Left lung (tissue), 10 donors: ENCODE data around the gene PTTG1. TPM values are rescaled to one million over a fixed set of nuclear protein-coding genes. Genes with fewer than 3 reads are reported as not detected.

Source experiments
- ATAC-seq: fragments of 200-7000 bp; cut with Tn5 transposase; one replicate; pipeline ENCODE4 v1.9.1; 2020; ENCODE audit warnings: moderate library complexity
- DNase-seq, 4 donors: peaks; one replicate each; pipeline ENCODE4 v3.0.0-alpha.2; 2013 to 2020
- H3K27ac ChIP-seq, 2 donors: fragments of 200-600 bp; sonication (generic) in 1 of 2; one replicate each; pipeline versions ENCODE4 v1.5.0 to v1.8.0; 2020 to 2021
- H3K27me3 ChIP-seq, 2 donors: fragments of 200-600 bp; sonication (generic) in 1 of 2; one replicate each; pipeline versions ENCODE4 v1.5.0 to v1.8.0; 2020 to 2021
- H3K36me3 ChIP-seq, 2 donors: fragments of 200-600 bp; sonication (generic) in 1 of 2; one replicate each; pipeline versions ENCODE4 v1.5.0 to v1.8.0; 2020 to 2021
- H3K4me1 ChIP-seq, 2 donors: fragments of 200-600 bp; one replicate each; pipeline ENCODE4 v1.8.0; 2021
- H3K4me3 ChIP-seq, 2 donors: fragments of 200-600 bp; sonication (generic) in 1 of 2; one replicate each; pipeline versions ENCODE4 v1.5.0 to v1.8.0; 2020 to 2021; ENCODE audit warnings: mild to moderate bottlenecking in 1 of 2
- H3K9me3 ChIP-seq, 2 donors: fragments of 200-600 bp; sonication (generic) in 1 of 2; one replicate each; pipeline versions ENCODE4 v1.5.0 to v1.8.0; 2020 to 2021
- CTCF ChIP-seq, 2 donors: fragments of 200-600 bp; sonication (generic) in 1 of 2; IDR thresholded peaks; one replicate each; pipeline versions ENCODE4 v1.5.0 to v1.8.0; 2021; ENCODE audit warnings: antibody characterized with exemption in 2 of 2
- intact Hi-C, 2 donors: fragments of 100-400 bp; cut with DNase I; formaldehyde crosslinking; loops; one replicate each; pipeline versions ENCODE4 v1.11.2 to v1.14.2; 2022
- polyA plus RNA-seq, 6 donors: library from polyadenylated mRNA; unstranded; fragments of 120-200 nt; gene quantifications; one replicate each; pipeline ENCODE4 v1.2.1, GENCODE V29; 2013; ENCODE audit not compliant: insufficient read length in 6 of 6
- total RNA-seq, 2 donors: library from RNA; stranded (reverse); fragmentation: NEBNext Ultra II Directional; extraction: Animal tissue kit (Norgen Biotek cat#: 25700); gene quantifications; one replicate each; pipeline ENCODE4 v1.2.1, GENCODE V29; 2021
- donor health status: DM: no; HTN: yes; CAD: no.
- donor health status: DM: no; HTN: no; CAD: no.

Gene PTTG1
- total and polyA plus RNA-seq, 8 donors: 10.2 to 107 (median 54.7) TPM

DNA sequence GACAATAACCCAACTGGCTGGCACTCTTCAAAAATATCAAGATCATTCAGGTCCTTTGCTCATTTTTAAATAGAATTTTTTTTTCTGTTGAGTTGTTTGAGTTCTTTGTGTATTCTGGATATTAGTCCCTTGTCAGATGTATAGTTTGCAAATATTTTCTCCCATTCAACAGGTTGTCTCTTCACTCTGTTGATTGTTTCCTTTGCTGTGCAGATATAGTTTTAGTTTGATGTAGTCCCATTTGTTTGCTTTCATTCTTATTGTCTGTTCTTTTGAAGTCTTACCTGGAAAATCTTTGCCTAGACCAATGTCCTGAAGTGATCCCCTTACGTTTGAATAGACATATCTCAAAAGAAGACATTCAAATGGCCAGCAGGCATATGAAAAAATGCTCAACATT is 22.8 kb downstream of the PTTG1 start:
- intact Hi-C loops: no loop called here
- H3K27me3 ChIP-seq: no peaks in the 10 kb centered on the region
- no peak for TF ChIP-seq CTCF (IDR thresholded peaks at IDR 0.05)
- ATAC-seq (no peak), DNase-seq (no peak)
- no peaks in the 10 kb centered on the region for H3K9me3 ChIP-seq
- H3K4me1 ChIP-seq: peaks cover 0 to 1% of the 10 kb centered on the region in 2 donors
- H3K27ac ChIP-seq: no peak overlapping the region
- no peaks in the 10 kb centered on the region for H3K36me3 ChIP-seq
- no peak overlapping the region for H3K4me3 ChIP-seq

DNA sequence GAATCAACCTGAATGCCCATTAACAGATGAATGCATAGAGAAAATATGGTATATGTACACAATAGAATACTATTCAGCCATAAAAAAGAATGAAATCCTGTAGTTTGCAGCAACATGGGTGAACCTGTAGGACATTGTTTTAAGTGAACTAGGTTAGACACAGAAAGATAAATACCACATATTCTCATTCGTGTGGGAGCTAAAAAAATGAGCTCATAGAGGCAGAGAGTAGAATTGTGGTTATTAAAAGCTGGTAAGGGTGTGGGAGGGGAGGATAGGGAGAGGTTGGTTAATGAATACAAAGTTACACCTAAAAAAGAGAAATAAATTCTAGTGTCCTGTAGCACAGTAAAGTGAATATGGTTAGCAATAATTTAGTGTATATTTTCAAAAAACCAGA is 23.5 kb downstream of the PTTG1 start:
- Histone ChIP-seq H3K27ac (no peak overlapping the region), H3K4me3 (no peak overlapping the region), H3K4me1 (no peaks in the 10 kb centered on the region), H3K27me3 (no peaks in the 10 kb centered on the region), H3K9me3 (no peaks in the 10 kb centered on the region), H3K36me3 (no peaks in the 10 kb centered on the region)
- intact Hi-C loops: no loop called here
- TF ChIP-seq CTCF (IDR thresholded peaks at IDR 0.05): no peak
- DNase-seq (no peak), ATAC-seq (no peak)

DNA sequence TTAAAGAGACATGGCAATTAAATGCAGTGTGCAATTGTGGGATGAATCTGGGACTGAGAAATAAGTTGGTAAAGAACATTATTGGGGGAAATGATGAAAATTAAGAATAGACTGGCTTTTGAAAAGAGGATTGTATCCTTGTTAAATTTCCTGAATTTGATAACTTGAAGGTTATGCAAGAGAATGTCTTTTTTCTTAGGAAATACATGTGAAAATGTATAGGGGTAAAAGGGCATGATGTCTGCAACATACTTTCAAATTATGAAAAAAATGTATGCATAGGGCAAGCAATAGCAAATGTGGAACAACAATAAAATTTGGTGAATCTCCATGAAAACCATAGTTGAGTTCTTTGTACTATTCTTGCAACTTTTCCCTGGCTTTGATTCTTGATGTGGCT is 24.1 kb downstream of the PTTG1 start:
- Histone ChIP-seq H3K9me3 (no peaks in the 10 kb centered on the region), H3K4me3 (no peak overlapping the region), H3K36me3 (no peaks in the 10 kb centered on the region), H3K27me3 (no peaks in the 10 kb centered on the region), H3K27ac (no peak overlapping the region), H3K4me1 (no peaks in the 10 kb centered on the region)
- intact Hi-C loops: no loop called here
- ATAC-seq (no peak), DNase-seq (no peak)
- TF ChIP-seq CTCF (IDR thresholded peaks at IDR 0.05): no peak

DNA sequence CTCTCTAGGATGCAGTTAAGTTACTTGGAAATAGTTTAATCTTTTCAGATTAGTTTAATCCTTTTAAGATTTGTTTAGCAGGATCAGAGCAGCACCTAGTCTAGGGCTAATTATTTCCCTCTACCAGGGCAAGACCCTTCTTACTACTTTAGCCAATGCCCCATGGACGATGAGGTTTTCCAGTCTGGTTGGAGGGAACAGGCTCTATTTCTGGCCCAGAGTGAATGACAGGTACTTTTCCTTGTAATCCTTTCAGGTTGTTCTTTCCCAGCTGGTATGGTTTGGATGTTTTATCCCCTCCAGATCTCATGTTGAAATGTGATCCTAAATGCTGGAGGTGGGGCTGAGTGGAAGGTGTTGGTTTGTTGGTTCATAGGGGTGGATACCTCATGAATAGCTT is 27.2 kb downstream of the PTTG1 start:
- Histone ChIP-seq H3K4me3 (no peak overlapping the region), H3K36me3 (no peaks in the 10 kb centered on the region), H3K27me3 (no peaks in the 10 kb centered on the region), H3K9me3 (no peaks in the 10 kb centered on the region), H3K27ac (no peak overlapping the region), H3K4me1 (no peaks in the 10 kb centered on the region)
- no peak for DNase-seq
- intact Hi-C loops: no loop called here
- no peak for ATAC-seq
- TF ChIP-seq CTCF (IDR thresholded peaks at IDR 0.05): no peak

DNA sequence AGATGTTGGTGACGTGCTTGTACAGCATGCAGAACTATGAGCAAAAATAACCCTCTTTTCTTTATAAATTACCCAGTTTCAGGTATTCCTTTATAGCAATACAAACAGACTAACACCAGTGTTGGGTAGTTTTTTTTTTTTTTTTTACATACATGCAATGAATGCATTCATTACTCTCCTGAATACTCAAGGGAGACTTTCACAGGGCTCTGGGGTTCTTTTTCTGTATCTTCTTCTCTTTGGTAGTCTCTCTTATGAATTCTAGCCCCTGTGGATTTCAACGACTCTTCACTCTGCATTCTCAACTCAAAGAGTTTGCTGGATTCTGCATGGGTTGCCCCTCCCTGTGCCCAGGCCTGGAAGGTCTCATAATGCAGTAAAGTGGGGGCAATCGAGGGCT is 27.8 kb downstream of the PTTG1 start:
- no peak for TF ChIP-seq CTCF (IDR thresholded peaks at IDR 0.05)
- intact Hi-C loops: no loop called here
- no peak overlapping the region for H3K4me3 ChIP-seq
- no peak for DNase-seq
- no peak overlapping the region for H3K27ac ChIP-seq
- no peaks in the 10 kb centered on the region for H3K36me3 ChIP-seq
- no peaks in the 10 kb centered on the region for H3K4me1 ChIP-seq
- no peak for ATAC-seq
- H3K27me3 ChIP-seq: no peaks in the 10 kb centered on the region
- no peaks in the 10 kb centered on the region for H3K9me3 ChIP-seq
